ENCODE results near the gene SPATS2L.

Gene SPATS2L

GRCh38 chr2:200352636-200353035 lies 46.1 kb downstream of the SPATS2L start:
- DNase-seq: no peak

DNA sequence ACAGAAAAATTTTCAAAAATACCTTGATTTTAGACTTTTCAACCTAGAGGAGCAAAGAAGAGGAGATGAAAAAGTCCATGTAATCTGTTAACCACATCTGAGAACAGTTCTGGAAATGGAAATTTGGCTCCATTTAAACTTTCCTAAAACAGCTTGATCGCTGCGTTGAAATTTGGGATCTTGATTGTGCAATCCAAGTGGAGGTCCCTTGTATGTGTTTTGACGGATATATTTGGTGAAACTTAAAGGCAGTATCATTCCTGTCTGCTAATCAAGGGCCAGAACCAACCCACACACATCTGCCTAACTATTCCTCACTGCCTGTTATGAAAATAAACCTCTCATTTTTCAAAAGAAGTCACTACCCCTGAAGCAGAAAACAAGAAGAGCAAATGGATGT lies 46.6 kb downstream of the SPATS2L start:
- no peak for DNase-seq

DNA sequence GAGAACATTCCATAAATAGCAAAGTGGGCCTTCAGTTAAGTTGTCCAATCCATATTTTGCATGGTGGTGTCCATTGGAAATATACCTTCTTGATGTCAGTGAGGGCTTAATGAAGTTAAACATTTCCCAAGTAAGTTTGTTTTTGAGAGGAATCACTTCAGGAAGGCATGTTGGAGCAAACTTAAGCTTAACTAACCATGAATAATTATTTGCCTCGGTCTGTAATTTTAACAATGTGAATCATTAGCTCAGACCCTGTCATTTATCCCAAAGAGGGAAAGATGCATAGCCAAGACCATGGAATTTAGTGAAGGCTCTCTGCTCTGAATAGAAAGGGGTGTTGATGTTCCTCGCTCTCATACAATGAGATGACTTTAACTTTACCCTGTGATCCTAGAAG lies 47.4 kb downstream of the SPATS2L start:
- no peak for DNase-seq

DNA sequence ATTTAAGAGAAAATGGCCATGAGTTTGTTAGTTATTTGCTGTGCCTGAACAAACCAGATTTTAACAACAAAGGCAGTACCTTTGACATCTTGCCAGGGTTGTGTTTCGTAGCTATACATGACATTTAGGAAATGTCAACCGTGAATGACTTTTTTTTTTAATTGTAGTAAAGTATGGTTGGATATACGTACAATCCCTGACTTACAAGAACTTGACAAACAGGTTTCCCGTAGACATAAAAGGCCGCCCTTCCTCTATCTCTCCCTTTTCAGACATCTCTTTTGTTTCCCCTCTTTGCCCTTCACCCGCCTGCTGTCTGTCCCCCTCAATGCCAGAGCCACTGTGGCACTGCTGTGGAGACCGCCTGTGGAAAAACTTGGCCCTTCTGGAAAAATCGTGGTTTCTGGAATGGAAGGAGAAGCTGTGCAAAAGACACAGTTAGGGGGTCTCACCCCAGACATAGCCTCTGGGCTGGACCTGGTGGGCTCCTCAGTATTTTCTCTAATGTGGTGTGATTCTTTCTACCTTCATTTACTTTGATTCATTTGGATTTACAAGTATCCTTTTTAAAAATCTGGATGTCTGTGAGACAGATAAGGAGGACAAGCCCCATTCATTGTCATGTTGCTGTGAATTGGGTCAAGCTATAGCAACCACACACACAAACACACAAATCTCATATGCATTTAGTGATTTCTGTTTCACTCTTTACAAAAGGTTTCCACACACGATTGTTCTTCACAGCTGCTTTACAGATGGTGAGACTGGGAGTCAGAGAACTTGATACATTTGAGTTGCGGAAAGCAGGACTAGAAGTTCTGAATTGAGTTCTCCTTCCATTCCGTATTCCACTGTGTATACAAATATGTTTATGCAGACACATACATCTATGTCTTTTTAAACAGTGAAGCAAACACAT lies 48.6 kb downstream of the SPATS2L start:
- DNase-seq: no peak

GRCh38 chr2:200356321-200356720 lies 49.8 kb downstream of the SPATS2L start:
- DNase-seq: no peak

DNA sequence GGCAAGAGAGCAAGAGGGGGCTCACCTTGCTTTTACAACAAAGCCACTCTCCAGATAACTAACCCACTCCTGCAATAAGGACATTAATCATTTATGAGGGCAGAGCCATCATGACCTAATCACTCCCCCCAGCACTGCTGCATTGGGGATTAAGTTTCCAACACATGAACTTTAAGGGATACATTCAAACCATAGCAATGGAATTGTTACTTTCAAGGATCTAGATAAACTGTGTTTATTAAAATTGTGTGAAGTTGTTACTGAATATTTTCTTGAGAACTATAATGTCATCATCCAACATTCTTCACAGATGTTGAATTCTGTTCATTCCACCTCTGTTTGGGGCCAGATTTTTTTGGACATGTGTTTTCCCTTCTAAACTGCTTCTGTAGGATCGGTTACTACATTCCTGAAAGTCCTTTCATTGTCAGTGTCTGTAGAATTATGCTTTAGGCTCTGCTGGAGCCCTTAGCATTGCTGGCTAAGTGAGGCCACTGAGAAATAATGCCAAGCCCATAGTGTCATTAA lies 50.4 kb downstream of the SPATS2L start:
- DNase-seq: peak in 1 of 2 experiments; percentile 9

DNA sequence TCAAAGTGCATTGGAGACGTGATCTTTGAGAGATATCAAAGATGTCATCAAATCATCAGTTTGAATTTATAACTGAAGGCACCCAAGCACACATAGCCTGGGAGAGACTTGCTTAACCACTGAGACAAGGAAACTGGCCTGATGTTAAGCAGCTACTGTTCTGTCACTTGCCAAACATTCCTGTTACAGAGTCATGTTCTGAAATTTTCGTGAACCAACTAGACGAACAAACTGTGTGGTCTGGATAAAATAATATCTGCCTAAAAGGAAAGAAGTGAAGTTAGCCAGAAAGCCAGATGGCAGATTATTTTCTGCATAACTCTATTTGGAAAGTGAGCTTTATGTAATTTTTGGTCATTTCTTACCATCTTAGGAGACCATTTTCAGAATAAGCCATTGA lies 51.4 kb downstream of the SPATS2L start:
- DNase-seq: no peak

DNA sequence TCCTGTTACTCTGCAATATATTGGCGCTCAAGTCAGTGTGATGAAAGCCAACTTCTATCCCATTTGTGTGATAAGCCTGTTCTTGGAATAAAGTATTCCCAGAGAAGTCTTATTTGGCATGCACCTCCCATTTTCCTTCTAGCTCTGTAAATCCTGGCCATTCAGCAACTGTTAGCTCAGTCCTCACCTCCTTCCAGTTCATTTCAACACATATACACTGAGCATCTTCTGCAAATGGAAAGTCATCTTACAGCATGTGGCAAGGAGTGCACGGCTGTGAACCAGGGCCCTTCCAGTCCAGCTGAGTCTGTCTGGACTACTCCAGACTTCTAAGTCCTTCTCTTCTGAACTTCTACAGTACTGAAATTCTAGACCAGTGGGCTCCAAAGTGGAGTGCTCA lies 53.1 kb downstream of the SPATS2L start:
- DNase-seq: no peak

DNA sequence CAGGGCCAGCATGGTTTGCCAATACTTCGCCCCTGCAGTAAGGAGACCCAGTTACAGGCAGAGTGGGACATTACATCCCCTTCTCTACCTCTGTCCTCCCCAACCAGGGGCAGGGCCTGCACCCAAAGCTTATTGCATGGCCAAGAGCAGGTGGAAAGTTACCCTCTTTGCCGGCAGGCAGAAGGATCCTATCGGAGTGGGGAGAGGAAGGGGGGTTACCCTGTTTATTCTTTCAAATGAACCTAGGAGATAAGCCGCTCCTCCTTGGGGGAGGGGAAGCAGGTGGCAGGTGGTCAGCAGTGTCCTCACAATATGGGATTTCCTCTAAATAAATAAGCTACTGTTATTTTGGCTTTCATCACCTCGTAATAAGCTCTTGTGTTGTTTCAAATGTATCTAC lies 53.9 kb downstream of the SPATS2L start:
- DNase-seq: no peak

- no peak for DNase-seq
Observed at GRCh38 chr2:200362202-200362917, 55.9 kb downstream of the SPATS2L start.

DNA sequence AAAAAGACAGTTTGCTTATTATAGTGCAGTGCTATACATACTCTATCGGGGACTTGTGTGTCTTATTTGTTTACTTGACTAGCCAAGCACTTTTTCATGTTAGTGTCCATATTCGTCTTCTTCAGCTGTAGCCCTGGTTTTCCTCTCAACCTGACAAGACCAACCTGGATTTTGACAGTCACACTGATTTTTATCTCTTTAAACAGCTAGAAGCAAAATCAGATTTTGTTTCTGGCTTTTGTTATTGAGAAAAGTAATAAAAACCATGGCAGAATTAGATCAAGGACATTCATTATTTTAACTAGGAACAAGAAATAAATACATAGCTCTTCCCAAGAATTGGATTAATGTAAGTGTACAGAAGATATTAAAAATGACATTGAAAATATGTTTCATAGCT lies 56.8 kb downstream of the SPATS2L start:
- DNase-seq: no peak

DNA sequence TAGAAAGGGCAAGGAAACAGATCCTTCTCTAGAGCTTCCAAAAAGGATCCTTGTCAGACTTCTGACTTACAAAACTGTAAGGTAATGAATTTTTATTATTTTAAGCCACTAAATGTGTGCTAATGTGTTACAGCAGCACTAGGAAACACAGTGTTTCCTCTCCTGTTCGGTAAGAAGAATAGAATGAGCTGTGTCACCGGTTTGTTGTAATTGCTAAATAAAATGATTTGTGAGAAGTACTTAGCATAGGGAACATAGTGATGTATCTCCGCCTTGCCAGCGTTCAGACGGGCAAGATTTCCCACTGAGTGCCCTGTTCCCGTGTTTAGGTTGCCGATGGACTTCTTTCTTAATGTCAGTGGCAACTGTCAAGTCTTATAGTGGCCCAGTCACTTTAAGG lies 57.6 kb downstream of the SPATS2L start:
- no peak for DNase-seq

DNA sequence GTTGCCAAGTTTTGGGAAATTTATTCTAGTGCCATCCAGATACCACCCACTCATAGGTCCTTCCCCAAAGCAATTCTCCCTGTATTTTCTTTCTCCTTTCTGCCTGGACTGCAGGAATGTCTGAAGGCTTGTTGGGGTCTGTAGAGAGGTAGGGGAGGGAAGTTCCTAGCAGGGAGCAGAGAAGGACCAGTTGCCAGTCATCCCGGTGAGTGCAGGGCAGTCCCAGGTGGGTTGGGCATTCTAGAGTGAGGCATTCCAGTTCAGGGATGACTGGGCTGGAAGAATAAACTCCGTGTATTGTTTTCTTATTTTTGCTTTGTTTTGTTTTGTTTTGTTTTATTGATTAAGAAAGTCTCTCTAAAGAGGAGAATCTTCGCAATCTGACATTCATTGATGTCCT lies 58.1 kb downstream of the SPATS2L start:
- no peak for DNase-seq

DNA sequence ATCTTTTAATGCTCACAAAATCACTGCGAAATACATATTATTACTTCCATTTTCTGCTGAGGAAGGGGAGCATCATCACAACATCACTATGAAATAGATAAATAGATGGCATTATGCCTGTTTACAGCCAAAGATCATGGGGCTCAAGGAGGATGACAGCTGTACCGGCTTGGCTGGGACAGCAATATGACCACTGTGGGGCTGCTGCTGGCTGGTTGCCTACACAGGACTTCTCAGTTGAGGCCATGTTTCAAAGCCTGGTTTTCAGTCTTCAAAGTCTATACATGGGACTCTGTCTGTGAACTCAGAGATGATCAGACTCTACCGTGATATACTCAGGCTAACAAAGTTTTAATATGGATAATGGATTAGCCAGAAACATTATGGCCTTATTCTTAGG lies 58.7 kb downstream of the SPATS2L start:
- DNase-seq: no peak

- DNase-seq: no peak
Observed at GRCh38 chr2:200367155-200367554, 60.7 kb downstream of the SPATS2L start.

GRCh38 chr2:200369886-200370285 lies 63.4 kb downstream of the SPATS2L start:
- no peak for DNase-seq

- DNase-seq: no peak
Observed at GRCh38 chr2:200373231-200373630, 66.7 kb downstream of the SPATS2L start.

DNA sequence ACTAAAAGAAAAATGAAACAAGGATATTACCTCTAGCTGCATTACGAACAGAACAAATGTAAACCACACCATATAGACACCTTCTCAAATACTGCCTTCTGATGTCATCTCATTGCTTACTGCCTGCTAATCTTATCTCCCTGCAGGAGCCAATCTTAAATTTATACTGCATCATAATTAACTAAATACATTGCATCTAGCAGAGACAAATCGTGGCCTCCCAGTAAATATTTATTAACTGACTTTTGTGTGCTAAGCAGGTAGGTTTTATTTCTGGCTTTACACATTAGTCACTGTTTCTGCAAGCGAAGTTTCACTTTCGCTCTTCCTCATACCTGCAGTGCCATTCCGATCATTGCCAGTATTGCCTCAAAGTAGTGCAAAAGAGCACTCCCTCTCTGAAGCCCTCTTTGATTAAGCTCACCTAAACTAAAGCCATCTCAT lies 67.5 kb downstream of the SPATS2L start:
- DNase-seq: no peak

DNA sequence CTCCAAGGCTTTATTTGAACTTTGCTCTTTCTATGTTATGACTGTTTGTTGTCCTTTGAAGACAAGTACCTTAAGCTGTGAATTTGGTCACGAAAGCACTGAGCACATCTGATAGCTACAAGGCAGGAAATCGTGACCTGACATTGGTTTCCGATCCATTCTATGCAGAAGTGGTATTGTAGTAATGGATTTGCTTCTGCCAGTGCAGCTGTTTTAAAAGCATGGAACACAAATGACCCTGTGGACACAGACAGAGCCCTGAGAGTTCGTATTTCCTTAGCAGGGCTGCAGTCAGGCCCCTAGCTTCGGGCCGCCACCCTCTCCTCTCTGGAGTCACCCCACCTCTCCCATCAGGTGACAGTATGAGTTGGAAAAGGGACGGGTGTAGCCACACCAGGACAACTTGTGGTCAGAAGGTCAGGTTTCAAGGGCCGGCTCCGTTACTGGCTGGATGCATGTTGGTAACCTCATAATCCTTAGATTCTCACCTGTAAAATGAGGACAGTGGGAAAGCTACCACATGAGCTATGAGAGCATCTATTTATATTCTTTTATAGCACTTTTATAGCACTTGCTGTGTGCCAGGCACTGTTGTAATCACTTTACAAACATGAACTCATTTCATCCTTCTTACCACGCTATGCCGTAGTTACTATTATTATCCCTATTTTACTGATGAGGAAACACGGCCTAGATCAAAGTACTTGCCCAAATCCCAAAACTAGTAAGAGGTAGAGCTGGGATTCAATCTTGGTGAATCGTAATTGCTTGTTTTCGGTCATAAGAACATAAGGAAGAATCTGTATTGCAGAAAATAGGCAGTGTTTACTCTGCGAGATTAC lies 70.2 kb downstream of the SPATS2L start:
- no peak for DNase-seq

GRCh38 chr2:200377355-200378336 lies 71.2 kb downstream of the SPATS2L start:
- DNase-seq: no peak

- no peak for DNase-seq
Observed at GRCh38 chr2:200378652-200379290, 72.3 kb downstream of the SPATS2L start.

Data from SW 1271 (cell line).